Esophagus muscularis mucosa (tissue), 3 donors: ENCODE measurements around the gene DHX30.

ENCODE experiments used
- CTCF ChIP-seq, 3 experiments: fragments of 200-600 bp in 2 of 3; fragments of 450-650 bp in 1 of 3; sonication (generic) in 2 of 3; IDR thresholded peaks; one replicate each; pipeline ENCODE4 v1.5.1; 2017 to 2019; ENCODE audit warnings: antibody characterized with exemption in 3 of 3, mild to moderate bottlenecking in 2 of 3, moderate library complexity in 1 of 3
- POLR2A ChIP-seq: fragments of 450-650 bp; IDR thresholded peaks from one replicate; pipeline ENCODE4 v1.6.1; 2017; ENCODE audit warnings: antibody characterized with exemption, moderate library complexity, mild to moderate bottlenecking, low read depth

DNA sequence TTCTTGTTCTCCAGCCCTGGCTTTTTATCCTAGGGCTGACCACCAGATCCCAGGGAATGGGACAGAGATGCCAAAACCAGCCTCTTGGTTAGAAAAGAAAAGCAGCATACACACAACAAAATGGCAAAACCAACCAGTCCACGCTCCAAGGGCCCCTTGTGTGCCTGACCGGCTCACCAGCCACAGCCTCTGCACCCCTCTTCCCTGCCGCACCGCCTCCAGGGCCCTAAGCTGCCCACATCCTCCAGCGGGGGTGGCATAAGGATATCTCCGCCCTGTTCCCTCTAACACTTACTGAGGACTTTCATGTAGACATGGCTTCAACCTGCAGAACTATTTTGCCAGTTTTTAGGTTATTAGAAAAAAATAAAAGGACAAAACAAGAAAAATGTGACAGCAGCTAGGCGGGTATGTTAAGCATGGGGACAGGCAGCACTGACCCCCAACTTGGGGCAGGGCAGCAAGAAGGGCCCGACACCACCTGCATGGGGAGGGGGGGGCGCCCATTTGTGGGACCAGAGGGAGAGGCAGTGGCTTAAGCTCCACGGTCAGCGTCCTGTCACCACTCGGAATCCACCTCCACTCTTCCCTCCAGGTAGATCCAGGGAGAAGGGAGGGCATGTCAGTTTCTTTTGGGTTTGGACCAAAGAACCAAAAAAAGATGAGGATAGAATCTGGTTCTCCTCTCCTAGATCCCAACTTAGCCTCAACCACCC, 49.1 kb downstream of the DHX30 start:
- TF ChIP-seq POLR2A (no peak), CTCF (IDR thresholded peaks at IDR 0.05) (no peak)
